Heart left ventricle (tissue), 16 donors: ENCODE data around the gene TSNAX. TPM values are rescaled to one million over a fixed set of nuclear protein-coding genes. Genes with fewer than 3 reads are reported as not detected.

ENCODE experiments used
- ATAC-seq, 4 donors: fragments of 200-7000 bp; cut with Tn5 transposase; one replicate each; pipeline ENCODE4 v1.9.1; 2020 to 2022; ENCODE audit warnings: moderate library complexity in 4 of 4, mild to moderate bottlenecking in 3 of 4, moderate number of reproducible peaks in 1 of 4
- DNase-seq, 5 donors: peaks; one replicate each; pipeline ENCODE4 v3.0.0-alpha.2; 2020
- H3K27ac ChIP-seq, 12 donors: fragments of 200-600 bp; sonication (generic) in 4 of 12; one replicate each; pipeline versions ENCODE4 v1.5.0 to v1.8.0; 2016 to 2022; ENCODE audit warnings: mild to moderate bottlenecking in 2 of 12
- H3K27me3 ChIP-seq, 9 donors: fragments of 200-600 bp; sonication (generic) in 2 of 9; one replicate each; pipeline versions ENCODE4 v1.5.1 to v1.8.0; 2016 to 2022; ENCODE audit warnings: mild to moderate bottlenecking in 3 of 9
- H3K36me3 ChIP-seq, 9 donors: fragments of 200-600 bp; sonication (generic) in 2 of 9; one replicate each; pipeline versions ENCODE4 v1.5.0 to v1.8.0; 2018 to 2022; ENCODE audit warnings: mild to moderate bottlenecking in 2 of 9
- H3K4me1 ChIP-seq, 12 donors: fragments of 200-600 bp; sonication (generic) in 4 of 12; one replicate each; pipeline versions ENCODE4 v1.5.0 to v1.8.0; 2016 to 2022; ENCODE audit warnings: mild to moderate bottlenecking in 3 of 12
- H3K4me3 ChIP-seq, 12 donors: fragments of 200-600 bp; sonication (generic) in 4 of 12; one replicate each; pipeline versions ENCODE4 v1.5.0 to v1.8.0; 2017 to 2022; ENCODE audit warnings: mild to moderate bottlenecking in 9 of 12, moderate library complexity in 4 of 12
- H3K9me3 ChIP-seq, 12 donors: fragments of 200-600 bp; sonication (generic) in 4 of 12; one replicate each; pipeline versions ENCODE4 v1.5.0 to v1.8.0; 2016 to 2022; ENCODE audit warnings: mild to moderate bottlenecking in 1 of 12
- POLR2A ChIP-seq, 2 donors: fragments of 450-650 bp; IDR thresholded peaks; one replicate each; pipeline ENCODE4 v1.6.1; 2017; ENCODE audit warnings: antibody characterized with exemption in 2 of 2, mild to moderate bottlenecking in 2 of 2, moderate library complexity in 2 of 2
- WGBS, 4 donors: extraction: QIAGEN DNeasy Blood & Tissue Kit in 2 of 4; methylation state at CpG; one replicate each; pipeline versions ENCODE4 v1.1.5 to v1.1.7; 2013 to 2018; 5-methylcytosine and 5-hydroxymethylcytosine counted together
- intact Hi-C, 10 donors: fragments of 100-400 bp; cut with DNase I; formaldehyde crosslinking; loops; one replicate each; pipeline versions ENCODE4 v1.11.1 to v1.14.2; 2022
- polyA plus RNA-seq, 2 donors: library from polyadenylated mRNA; stranded (reverse); fragments of 200-250 nt; gene quantifications; one replicate each; pipeline ENCODE4 v1.2.3, GENCODE V29; 2013
- total RNA-seq, 9 donors: library from RNA; depleted of rRNA in 2 of 9; stranded (reverse); fragments of >200 nt in 2 of 9; fragmentation: NEBNext Ultra II Directional in 3 of 9; extraction: Animal tissue kit (Norgen Biotek cat#: 25700) in 3 of 9; gene quantifications; one replicate each; pipeline versions ENCODE4 v1.1.0 to v1.2.4, GENCODE V29; 2016 to 2023
- TF ChIP-seq, protein P1 (sequence below), 12 donors: fragments of 200-600 bp; sonication (generic) in 4 of 12; IDR thresholded peaks; one replicate each; pipeline versions ENCODE4 v1.5.0 to v1.8.0; 2018 to 2022; ENCODE audit warnings: antibody characterized with exemption in 12 of 12, mild to moderate bottlenecking in 5 of 12
- donor health status: ischemic (EF 13 %, LVEDD 7.1; RV severe dilation, severe dysfunction).
- donor health status: healthy with polysubstance abuse.
- donor health status: DM: no; HTN: yes; CAD: no.
- donor health status: DM: no; HTN: no; CAD: no.
- donor health status: ischemic (EF 25% LVEDD 6.9; RV normal size, moderate dysfunction).
- donor health status: ischemic (EF 25% LVEDD 5.7; RV mildly dilated, moderate dysfunction).
- donor health status: healthy.
- donor health status: DM: yes; HTN: yes; CAD: no.
- donor health status: ischemic (EF 35%, LVEDD 5.7; RV mildly dilated, moderate dysfunction).
- donor health status: nonischemic (EF 11% LVEDD 7.7; RV severe dilation, severe dysfunction).
- donor health status: DM: yes; HTN: yes; CAD: no.
- donor health status: PGD.
- donor health status: ischemic (EF 29% LVEDD 5.4; RV normal size, mild dysfunction).
- donor health status: nonischemic (EF 23%, LVEDD 6.1; RV moderate dilation, normal function).

The TSNAX gene
- total and polyA plus RNA-seq, 11 donors: 9.7 to 43.5 (median 31.7) TPM

DNA sequence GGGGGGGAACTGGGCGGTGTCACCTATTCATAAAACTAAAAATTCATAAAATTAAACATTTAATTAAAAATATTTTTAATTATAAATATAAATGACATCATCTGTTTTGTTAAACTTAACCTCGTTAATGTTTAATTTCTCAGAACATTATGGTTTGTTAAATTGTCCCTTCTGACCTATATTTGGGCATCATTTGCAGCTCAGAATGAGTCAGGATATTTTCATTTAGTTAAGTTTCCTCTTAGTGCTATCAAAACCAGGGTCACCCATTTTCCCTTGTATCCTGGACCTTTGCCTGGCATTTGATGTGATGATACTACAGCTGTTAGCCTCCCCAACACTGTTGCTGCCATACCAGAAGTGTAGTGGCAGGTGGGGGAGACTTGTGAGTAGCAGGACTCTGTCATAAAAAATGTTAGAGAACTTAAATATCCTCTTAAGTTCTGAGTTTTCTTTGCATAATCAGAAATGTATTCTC is 30.3 kb downstream of the TSNAX start:
- peaks cover 0 to 48% (median 27%) of the 10 kb centered on the region in 9 donors for H3K36me3 ChIP-seq
- DNase-seq: no peak
- no peak for ATAC-seq
- TF ChIP-seq, protein P1, sequence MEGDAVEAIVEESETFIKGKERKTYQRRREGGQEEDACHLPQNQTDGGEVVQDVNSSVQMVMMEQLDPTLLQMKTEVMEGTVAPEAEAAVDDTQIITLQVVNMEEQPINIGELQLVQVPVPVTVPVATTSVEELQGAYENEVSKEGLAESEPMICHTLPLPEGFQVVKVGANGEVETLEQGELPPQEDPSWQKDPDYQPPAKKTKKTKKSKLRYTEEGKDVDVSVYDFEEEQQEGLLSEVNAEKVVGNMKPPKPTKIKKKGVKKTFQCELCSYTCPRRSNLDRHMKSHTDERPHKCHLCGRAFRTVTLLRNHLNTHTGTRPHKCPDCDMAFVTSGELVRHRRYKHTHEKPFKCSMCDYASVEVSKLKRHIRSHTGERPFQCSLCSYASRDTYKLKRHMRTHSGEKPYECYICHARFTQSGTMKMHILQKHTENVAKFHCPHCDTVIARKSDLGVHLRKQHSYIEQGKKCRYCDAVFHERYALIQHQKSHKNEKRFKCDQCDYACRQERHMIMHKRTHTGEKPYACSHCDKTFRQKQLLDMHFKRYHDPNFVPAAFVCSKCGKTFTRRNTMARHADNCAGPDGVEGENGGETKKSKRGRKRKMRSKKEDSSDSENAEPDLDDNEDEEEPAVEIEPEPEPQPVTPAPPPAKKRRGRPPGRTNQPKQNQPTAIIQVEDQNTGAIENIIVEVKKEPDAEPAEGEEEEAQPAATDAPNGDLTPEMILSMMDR (IDR thresholded peaks at IDR 0.05): no peak
- no peak for TF ChIP-seq POLR2A (IDR thresholded peaks at IDR 0.05)
- intact Hi-C loops: no loop called here
- 85 to 93% (median 87%) methylated on average over 2 of the region's 2 CpGs for WGBS, 4 donors
- no peak overlapping the region for H3K27ac ChIP-seq
- peaks cover 0 to 24% (median 11%) of the 10 kb centered on the region in 12 donors for H3K4me1 ChIP-seq
- H3K27me3 ChIP-seq: no peaks in the 10 kb centered on the region
- H3K4me3 ChIP-seq: no peak overlapping the region
- H3K9me3 ChIP-seq: no peaks in the 10 kb centered on the region

- no peak for DNase-seq
- no peak overlapping the region for H3K27ac ChIP-seq
- WGBS, 4 donors: 97 to 99% (median 98%) methylated on average over 3 of the region's 3 CpGs
- H3K9me3 ChIP-seq: no peaks in the 10 kb centered on the region
- no peak for ATAC-seq
- H3K4me3 ChIP-seq: no peak overlapping the region
- TF ChIP-seq, protein P1 (IDR thresholded peaks at IDR 0.05): no peak
- TF ChIP-seq POLR2A (IDR thresholded peaks at IDR 0.05): no peak
- peaks cover 0 to 22% (median 11%) of the 10 kb centered on the region in 12 donors for H3K4me1 ChIP-seq
- H3K36me3 ChIP-seq: peaks cover 0 to 60% (median 52%) of the 10 kb centered on the region in 9 donors
- intact Hi-C loops: no loop called here
- H3K27me3 ChIP-seq: no peaks in the 10 kb centered on the region
These were observed 33.3 kb downstream of the TSNAX start for GRCh38 chr1:231561647-231562383.

DNA sequence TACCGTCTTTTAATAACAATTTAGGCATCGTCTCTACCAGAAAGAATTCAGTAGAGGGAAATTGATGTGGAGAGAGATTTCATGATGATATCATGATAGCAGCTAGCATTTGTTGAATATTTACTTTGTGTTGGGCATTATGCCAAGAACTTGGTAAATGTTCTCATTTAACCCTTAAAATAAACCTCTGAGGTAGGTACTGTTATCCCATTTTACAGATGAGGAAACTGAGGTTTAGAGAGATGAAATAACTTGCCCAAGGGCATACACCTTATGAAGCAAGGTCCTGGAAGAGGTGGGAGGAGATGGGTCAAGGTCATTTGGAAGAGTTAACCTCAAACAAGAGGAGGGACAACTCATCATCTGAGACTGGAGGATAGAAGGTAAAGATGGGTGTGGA is 34.8 kb downstream of the TSNAX start:
- intact Hi-C loops: no loop called here
- H3K36me3 ChIP-seq: peaks cover 0 to 67% (median 63%) of the 10 kb centered on the region in 9 donors
- H3K27ac ChIP-seq: no peak overlapping the region

DNA sequence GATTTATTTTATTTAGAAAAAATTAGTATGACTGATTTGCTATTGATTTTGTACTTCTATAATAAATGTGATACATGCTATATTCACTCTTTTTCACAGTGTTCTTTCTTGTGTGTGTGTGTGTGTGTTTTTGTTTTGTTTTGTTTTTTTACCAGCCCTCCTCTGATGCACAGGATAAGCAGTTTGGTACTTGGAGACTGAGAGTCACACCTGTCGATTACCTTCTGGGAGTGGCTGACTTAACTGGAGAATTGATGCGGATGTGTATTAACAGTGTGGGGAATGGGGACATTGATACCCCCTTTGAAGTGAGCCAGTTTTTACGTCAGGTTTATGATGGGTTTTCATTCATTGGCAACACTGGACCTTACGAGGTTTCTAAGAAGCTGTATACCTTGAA is 35.9 kb downstream of the TSNAX start:
- TF ChIP-seq, protein P1 (IDR thresholded peaks at IDR 0.05): no peak
- TF ChIP-seq POLR2A (IDR thresholded peaks at IDR 0.05): no peak
- WGBS, 4 donors: 95 to 99% (median 96%) methylated on average over 4 of the region's 4 CpGs
- no peaks in the 10 kb centered on the region for H3K9me3 ChIP-seq
- ATAC-seq (no peak), DNase-seq (no peak)
- no peak overlapping the region for H3K27ac ChIP-seq
- no peaks in the 10 kb centered on the region for H3K4me1 ChIP-seq
- H3K36me3 ChIP-seq: peaks cover 0 to 70% (median 64%) of the 10 kb centered on the region in 9 donors
- intact Hi-C loops: no loop called here
- H3K27me3 ChIP-seq: no peaks in the 10 kb centered on the region
- H3K4me3 ChIP-seq: no peak overlapping the region

More for the DNA sequence above, 34.8 kb downstream of the TSNAX start:
- H3K4me1 ChIP-seq: peaks cover 0 to 8% (median 2%) of the 10 kb centered on the region in 12 donors
- WGBS, 4 donors: 83 to 85% (median 84%) methylated on average over 2 of the region's 2 CpGs
- H3K4me3 ChIP-seq: no peak overlapping the region
- TF ChIP-seq, protein P1 (IDR thresholded peaks at IDR 0.05): no peak
- no peak for TF ChIP-seq POLR2A (IDR thresholded peaks at IDR 0.05)
- H3K9me3 ChIP-seq: no peaks in the 10 kb centered on the region
- no peaks in the 10 kb centered on the region for H3K27me3 ChIP-seq
- no peak for ATAC-seq
- DNase-seq: no peak
